Progenitor cell of endocrine pancreas (in vitro differentiated cells): ENCODE measurements around the gene EFEMP2. TPM values are rescaled to one million over a fixed set of nuclear protein-coding genes. Genes with fewer than 3 reads are reported as not detected.

Source experiments
- DNase-seq: peaks from one replicate; pipeline ENCODE4 v3.0.0; 2021; ENCODE audit warnings: low spot score; ENCODE audit not compliant: unreplicated experiment
- H3K27ac Mint-ChIP-seq: 2 replicates; pipeline ENCODE4 v1.8.0; 2021; ENCODE audit warnings: mild to moderate bottlenecking, moderate library complexity, mixed read lengths
- H3K27me3 Mint-ChIP-seq: 2 replicates; pipeline ENCODE4 v1.8.0; 2021; ENCODE audit warnings: mixed read lengths
- H3K36me3 Mint-ChIP-seq: 2 replicates; pipeline ENCODE4 v1.8.0; 2022; ENCODE audit warnings: mixed read lengths; ENCODE audit not compliant: insufficient read depth
- H3K4me1 Mint-ChIP-seq: 2 replicates; pipeline ENCODE4 v1.8.0; 2021; ENCODE audit warnings: low read depth, mixed read lengths
- H3K4me3 Mint-ChIP-seq: 2 replicates; pipeline ENCODE4 v1.8.0; 2021; ENCODE audit warnings: low read depth, mild to moderate bottlenecking, moderate library complexity, mixed read lengths
- H3K9me3 Mint-ChIP-seq: 2 replicates; pipeline ENCODE4 v1.8.0; 2021; ENCODE audit warnings: low read depth, mixed read lengths
- CTCF ChIP-seq: fragments of 200-600 bp; sonication (generic); IDR thresholded peaks from one replicate; pipeline ENCODE4 v1.5.0; 2021; ENCODE audit warnings: antibody characterized with exemption, mild to moderate bottlenecking; ENCODE audit not compliant: unreplicated experiment
- total RNA-seq: library from RNA; stranded (reverse); gene quantifications from 2 replicates; pipeline ENCODE4 v1.2.1, GENCODE V29; 2021

EFEMP2 gene
- total RNA-seq, 1 donor from 2014 or later = 90.5 TPM

GRCh38 chr11:65859095-65859811 lies 13.3 kb downstream of the EFEMP2 start:
- H3K27me3 Mint-ChIP-seq = no peaks in the 10 kb centered on the region

GRCh38 chr11:65858681-65859087 lies 13.9 kb downstream of the EFEMP2 start:
- peaks cover 27% of the 10 kb centered on the region for H3K4me1 Mint-ChIP-seq
- DNase-seq = no peak
- H3K36me3 Mint-ChIP-seq = peaks cover 21% of the 10 kb centered on the region
- TF ChIP-seq CTCF = no peak
- H3K4me3 Mint-ChIP-seq = peak overlapping the region; percentile 87
- no peaks in the 10 kb centered on the region for H3K9me3 Mint-ChIP-seq
- no peaks in the 10 kb centered on the region for H3K27me3 Mint-ChIP-seq
- peak overlapping the region; percentile 99 for H3K27ac Mint-ChIP-seq

More at GRCh38 chr11:65859095-65859811, 13.3 kb downstream of the EFEMP2 start:
- Mint-ChIP-seq H3K4me3 (peak overlapping the region; percentile 87), H3K36me3 (peaks cover 20% of the 10 kb centered on the region), H3K4me1 (peaks cover 27% of the 10 kb centered on the region), H3K9me3 (no peaks in the 10 kb centered on the region), H3K27ac (peak overlapping the region; percentile 99)
- TF ChIP-seq CTCF = peak; percentile 35
- DNase-seq = peak; percentile 96

- Mint-ChIP-seq H3K27ac (peak within 1 kb of the TSS; percentile 99), H3K27me3 (no peaks in the 10 kb centered on the region), H3K4me1 (peaks cover 27% of the 10 kb centered on the region), H3K36me3 (peaks cover 26% of the 10 kb centered on the region), H3K9me3 (no peaks in the 10 kb centered on the region), H3K4me3 (peak within 1 kb of the TSS; percentile 89)
- TF ChIP-seq CTCF = no peak
- peak; percentile 94 for DNase-seq
These were observed 14.5 kb downstream of the EFEMP2 start, which contains the start of gene CFL1 for GRCh38 chr11:65857853-65858680. CFL1 (minus strand) TSS chr11:65858180; CDS start chr11:65858099, 81 bp downstream.

- Mint-ChIP-seq H3K36me3 (peaks cover 24% of the 10 kb centered on the region), H3K27ac (no peak overlapping the region), H3K27me3 (no peaks in the 10 kb centered on the region), H3K4me1 (peaks cover 27% of the 10 kb centered on the region), H3K9me3 (no peaks in the 10 kb centered on the region), H3K4me3 (peak overlapping the region; percentile 89)
- DNase-seq = peak; percentile 45
- no peak for TF ChIP-seq CTCF
These were observed 15.1 kb downstream of the EFEMP2 start for GRCh38 chr11:65857500-65857852.

GRCh38 chr11:65856689-65857499 lies 15.7 kb downstream of the EFEMP2 start:
- peak overlapping the region; percentile 95 for H3K27ac Mint-ChIP-seq
- peaks cover 27% of the 10 kb centered on the region for H3K36me3 Mint-ChIP-seq
- peak; percentile 48 for DNase-seq
- peak overlapping the region; percentile 89 for H3K4me3 Mint-ChIP-seq
- H3K27me3 Mint-ChIP-seq = no peaks in the 10 kb centered on the region
- TF ChIP-seq CTCF = no peak
- H3K4me1 Mint-ChIP-seq = peaks cover 27% of the 10 kb centered on the region
- no peaks in the 10 kb centered on the region for H3K9me3 Mint-ChIP-seq
